ENCODE data around the gene CSK. TPM values are rescaled to one million over a fixed set of nuclear protein-coding genes. Genes with fewer than 3 reads are reported as not detected.
A peak's percentile ranks its signal among the peaks of the same experiment; 100 is the strongest.

The CSK gene
- total RNA-seq, 2 experiments from 2014 or later = 315 to 348 TPM

- H3K4me3 Mint-ChIP-seq = no peak overlapping the region
- CTCF ChIA-PET = interaction anchor here (1.4 to 27.9 kb wide), 2 partner anchors 9 to 24 kb away, joined by 5 to 930 read pairs; partner anchors contain the start of gene LMAN1L
These were observed 6.7 kb upstream of the CSK start for GRCh38 chr15:74775132-74775562.

GRCh38 chr15:74775894-74776293, 6.0 kb upstream of the CSK start:
- no peak overlapping the region for H3K4me3 Mint-ChIP-seq
- POLR2A ChIA-PET = no interaction called here
- no peaks in the 10 kb centered on the region for H3K9me3 Mint-ChIP-seq
- H3K36me3 Mint-ChIP-seq (ENCODE audit: low read depth) = peaks cover 9% of the 10 kb centered on the region
- CTCF ChIA-PET = interaction anchor here (1.4 to 27.9 kb wide), 2 partner anchors 8 to 24 kb away, joined by 5 to 930 read pairs; partner anchors contain the start of gene LMAN1L
- no peaks in the 10 kb centered on the region for H3K27me3 Mint-ChIP-seq
- no peak for DNase-seq
- peak overlapping the region; percentile 92 for H3K27ac Mint-ChIP-seq
- peaks cover 84% of the 10 kb centered on the region for H3K4me1 Mint-ChIP-seq

More at GRCh38 chr15:74775132-74775562, 6.7 kb upstream of the CSK start:
- peaks cover 9% of the 10 kb centered on the region for H3K36me3 Mint-ChIP-seq (ENCODE audit: low read depth)
- POLR2A ChIA-PET = interaction anchor here (0.6 kb wide), 1 partner anchor 136 kb away, joined by 6 read pairs; no protein-coding TSS in a partner anchor
- H3K9me3 Mint-ChIP-seq = no peaks in the 10 kb centered on the region
- peak overlapping the region; percentile 80 for H3K27ac Mint-ChIP-seq
- no peak for DNase-seq
- peaks cover 78% of the 10 kb centered on the region for H3K4me1 Mint-ChIP-seq
- peaks cover 1% of the 10 kb centered on the region for H3K27me3 Mint-ChIP-seq

GRCh38 chr15:74776821-74777768, 4.8 kb upstream of the CSK start:
- POLR2A ChIA-PET = interaction anchor here (1.0 to 1.3 kb wide), 2 partner anchors 11 to 143 kb away, joined by 3 to 14 read pairs; no protein-coding TSS in a partner anchor
- H3K27me3 Mint-ChIP-seq = no peaks in the 10 kb centered on the region
- peaks cover 79% of the 10 kb centered on the region for H3K4me1 Mint-ChIP-seq
- H3K4me3 Mint-ChIP-seq = peak overlapping the region; percentile 67
- CTCF ChIA-PET = interaction anchor here (0.7 to 27.9 kb wide), 12 partner anchors 7 to 173 kb away, joined by 3 to 930 read pairs (median 4); partner anchors contain the start of gene LMAN1L
- DNase-seq = peak; percentile 54
- peaks cover 11% of the 10 kb centered on the region for H3K36me3 Mint-ChIP-seq (ENCODE audit: low read depth)
- no peaks in the 10 kb centered on the region for H3K9me3 Mint-ChIP-seq
- H3K27ac Mint-ChIP-seq = peak overlapping the region; percentile 92

- CTCF ChIA-PET = interaction anchor here (0.7 to 27.9 kb wide), 11 partner anchors 8 to 181 kb away, joined by 3 to 930 read pairs (median 4); partner anchors contain the start of genes LMAN1L and RPP25
- no peaks in the 10 kb centered on the region for H3K27me3 Mint-ChIP-seq
- peaks cover 77% of the 10 kb centered on the region for H3K4me1 Mint-ChIP-seq
- peaks cover 12% of the 10 kb centered on the region for H3K36me3 Mint-ChIP-seq (ENCODE audit: low read depth)
- H3K27ac Mint-ChIP-seq = peak overlapping the region; percentile 92
- peak overlapping the region; percentile 67 for H3K4me3 Mint-ChIP-seq
- H3K9me3 Mint-ChIP-seq = no peaks in the 10 kb centered on the region
- no peak for DNase-seq
- POLR2A ChIA-PET = interaction anchor here (1.0 to 1.3 kb wide), 2 partner anchors 10 to 144 kb away, joined by 3 to 14 read pairs; no protein-coding TSS in a partner anchor
These were observed 3.9 kb upstream of the CSK start for GRCh38 chr15:74777769-74778598.

- Mint-ChIP-seq H3K27me3 (no peaks in the 10 kb centered on the region), H3K27ac (peak overlapping the region; percentile 92), H3K36me3 (ENCODE audit: low read depth) (peaks cover 18% of the 10 kb centered on the region), H3K4me3 (peak overlapping the region; percentile 67), H3K4me1 (peaks cover 74% of the 10 kb centered on the region), H3K9me3 (no peaks in the 10 kb centered on the region)
- CTCF ChIA-PET = interaction anchor here (0.6 to 27.9 kb wide), 11 partner anchors 9 to 347 kb away, joined by 3 to 930 read pairs (median 4); partner anchors contain the start of genes LMAN1L and RPP25
- no peak for DNase-seq
- POLR2A ChIA-PET = no interaction called here
These were observed 3.3 kb upstream of the CSK start for GRCh38 chr15:74778599-74778970.

DNA sequence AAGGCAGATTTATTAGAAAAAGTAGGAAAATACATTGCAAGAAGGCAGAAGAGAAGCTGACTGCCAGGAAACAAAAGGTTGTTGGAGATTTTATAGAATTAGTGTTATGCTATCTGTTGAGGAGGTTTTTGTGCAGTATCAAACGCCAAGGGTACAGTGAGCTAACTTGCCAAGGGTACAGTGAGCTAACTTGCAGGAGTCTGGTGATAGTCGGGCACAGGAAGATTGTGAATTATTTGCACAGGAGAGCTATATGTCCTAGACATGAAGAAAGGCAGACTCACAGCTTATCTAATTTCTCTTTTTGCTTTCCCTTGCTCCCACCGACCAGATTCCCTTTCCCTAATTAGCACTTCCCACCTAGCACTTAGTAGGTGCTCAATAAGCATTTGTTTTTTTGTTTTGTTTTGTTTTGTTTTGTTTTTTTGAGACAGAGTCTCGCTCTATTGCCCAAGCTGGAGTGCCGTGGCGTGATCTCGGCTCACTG, 2.7 kb upstream of the CSK start:
- DNase-seq = no peak
- H3K4me1 Mint-ChIP-seq = peaks cover 68% of the 10 kb centered on the region
- no peaks in the 10 kb centered on the region for H3K27me3 Mint-ChIP-seq
- ChIA-PET CTCF (interaction anchor here (0.6 to 27.9 kb wide), 11 partner anchors 9 to 769 kb away, joined by 3 to 930 read pairs (median 3); partner anchors contain the start of genes LMAN1L, RPP25 and ULK3), POLR2A (no interaction called here)
- H3K4me3 Mint-ChIP-seq = peak overlapping the region; percentile 86
- H3K36me3 Mint-ChIP-seq (ENCODE audit: low read depth) = peaks cover 24% of the 10 kb centered on the region
- no peaks in the 10 kb centered on the region for H3K9me3 Mint-ChIP-seq
- H3K27ac Mint-ChIP-seq = peak overlapping the region; percentile 92

DNA sequence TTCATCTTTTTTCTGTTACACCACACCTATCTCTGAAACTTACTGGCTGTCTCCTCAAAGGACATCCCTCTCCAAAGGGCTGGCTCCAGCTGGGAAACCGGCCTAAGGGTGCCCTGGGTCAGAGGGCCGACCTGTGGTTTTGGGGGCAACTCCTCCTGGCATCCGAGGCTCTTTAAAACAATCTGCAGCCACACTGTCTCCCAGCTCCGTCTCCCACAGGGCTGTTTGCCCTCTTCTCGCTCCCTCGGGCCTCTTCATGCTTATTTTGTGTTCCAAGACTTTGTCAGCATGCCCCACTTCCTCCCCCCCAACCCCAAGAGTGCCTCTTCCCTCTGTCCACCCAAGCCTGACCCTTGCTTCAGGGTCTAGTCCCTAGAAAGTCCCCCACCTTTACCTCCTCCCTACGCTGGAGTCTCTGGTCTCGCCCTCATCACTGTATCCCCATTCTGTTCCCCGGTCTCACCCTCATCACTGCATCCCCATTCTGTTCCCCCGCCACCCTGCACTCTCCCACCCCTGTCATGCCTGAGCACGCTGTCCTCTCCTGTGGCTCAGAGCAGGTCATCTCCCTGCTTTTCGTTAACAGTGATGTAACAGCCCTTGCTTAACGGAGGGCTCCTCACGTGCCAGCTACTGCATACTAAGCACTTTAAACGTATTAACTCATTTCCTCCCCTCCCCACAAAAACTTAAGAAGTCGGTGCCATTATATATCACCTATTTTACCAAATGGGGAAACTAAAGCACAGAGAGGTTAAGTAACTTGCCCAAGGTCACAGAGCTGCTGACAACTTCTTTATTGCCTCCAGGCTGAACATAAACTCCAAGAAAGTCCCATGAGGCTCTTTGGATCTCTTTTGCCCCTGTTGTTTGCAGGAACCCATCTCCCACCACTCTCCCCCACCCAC, 1.1 kb upstream of the CSK start:
- DNase-seq = peak; percentile 55
- Mint-ChIP-seq H3K27ac (peak overlapping the region; percentile 92), H3K36me3 (ENCODE audit: low read depth) (peaks cover 39% of the 10 kb centered on the region), H3K27me3 (no peaks in the 10 kb centered on the region), H3K4me1 (peaks cover 65% of the 10 kb centered on the region), H3K9me3 (no peaks in the 10 kb centered on the region), H3K4me3 (peak overlapping the region; percentile 86)
- CTCF ChIA-PET = interaction anchor here (0.6 to 27.9 kb wide), 18 partner anchors 11 to 170 kb away, joined by 3 to 930 read pairs (median 4); partner anchors contain the start of genes CPLX3, LMAN1L and ULK3
- POLR2A ChIA-PET = interaction anchor here (0.6 to 1.7 kb wide), 3 partner anchors 9 to 194 kb away, joined by 3 to 5 read pairs (median 5); no protein-coding TSS in a partner anchor

DNA sequence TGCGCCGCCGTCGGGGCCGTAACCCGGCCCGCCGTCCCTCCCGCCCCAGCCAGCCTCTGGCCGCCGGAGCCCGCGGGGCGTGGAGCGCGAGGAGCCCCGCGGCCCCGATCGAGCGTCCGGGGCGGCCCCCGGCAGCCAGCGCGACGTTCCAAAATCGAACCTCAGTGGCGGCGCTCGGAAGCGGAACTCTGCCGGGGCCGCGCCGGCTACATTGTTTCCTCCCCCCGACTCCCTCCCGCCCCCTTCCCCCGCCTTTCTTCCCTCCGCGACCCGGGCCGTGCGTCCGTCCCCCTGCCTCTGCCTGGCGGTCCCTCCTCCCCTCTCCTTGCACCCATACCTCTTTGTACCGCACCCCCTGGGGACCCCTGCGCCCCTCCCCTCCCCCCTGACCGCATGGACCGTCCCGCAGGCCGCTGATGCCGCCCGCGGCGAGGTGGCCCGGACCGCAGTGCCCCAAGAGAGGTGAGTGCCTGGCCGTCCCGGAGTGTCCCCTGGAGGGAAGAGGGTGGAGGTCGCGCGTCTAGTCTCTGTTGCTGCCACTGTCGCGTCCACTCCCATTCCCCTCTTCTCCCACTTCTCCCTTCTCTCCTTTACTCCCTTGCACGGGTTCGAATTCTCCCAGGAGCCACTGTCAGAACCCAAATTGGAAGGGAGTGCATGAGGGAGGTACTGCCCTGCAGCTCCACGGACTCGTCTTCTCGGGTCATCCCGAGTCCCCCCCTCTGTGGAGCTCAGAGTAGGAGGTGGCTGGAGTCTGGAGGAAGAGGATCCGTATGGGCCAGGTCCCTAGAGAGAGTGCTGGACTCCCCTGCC, 585 bp downstream of the CSK start:
- POLR2A ChIA-PET = interaction anchor here (1.0 to 1.7 kb wide), 2 partner anchors 11 kb away, joined by 3 to 5 read pairs; no protein-coding TSS in a partner anchor
- no peaks in the 10 kb centered on the region for H3K9me3 Mint-ChIP-seq
- CTCF ChIA-PET = interaction anchor here (0.6 to 27.9 kb wide), 8 partner anchors 12 to 1096 kb away, joined by 3 to 930 read pairs (median 4); partner anchors contain the start of genes CPLX3, FAM219B and LMAN1L
- H3K36me3 Mint-ChIP-seq (ENCODE audit: low read depth) = peaks cover 47% of the 10 kb centered on the region
- H3K27ac Mint-ChIP-seq = peak overlapping the region; percentile 98
- peak overlapping the region; percentile 88 for H3K4me3 Mint-ChIP-seq
- peaks cover 61% of the 10 kb centered on the region for H3K4me1 Mint-ChIP-seq
- DNase-seq = peak; percentile 74
- no peaks in the 10 kb centered on the region for H3K27me3 Mint-ChIP-seq

GRCh38 chr15:74783072-74783807, 1.4 kb downstream of the CSK start:
- H3K4me3 Mint-ChIP-seq = peak overlapping the region; percentile 88
- no peaks in the 10 kb centered on the region for H3K9me3 Mint-ChIP-seq
- peak overlapping the region; percentile 98 for H3K27ac Mint-ChIP-seq
- H3K36me3 Mint-ChIP-seq (ENCODE audit: low read depth) = peaks cover 55% of the 10 kb centered on the region
- H3K4me1 Mint-ChIP-seq = peaks cover 59% of the 10 kb centered on the region
- ChIA-PET CTCF (interaction anchor here (0.6 to 27.9 kb wide), 10 partner anchors 8 to 1095 kb away, joined by 3 to 930 read pairs (median 4); partner anchors contain the start of genes FAM219B and LMAN1L), POLR2A (interaction anchor here (1.0 kb wide), 1 partner anchor 10 kb away, joined by 3 read pairs; no protein-coding TSS in a partner anchor)
- peak; percentile 56 for DNase-seq
- no peaks in the 10 kb centered on the region for H3K27me3 Mint-ChIP-seq

DNA sequence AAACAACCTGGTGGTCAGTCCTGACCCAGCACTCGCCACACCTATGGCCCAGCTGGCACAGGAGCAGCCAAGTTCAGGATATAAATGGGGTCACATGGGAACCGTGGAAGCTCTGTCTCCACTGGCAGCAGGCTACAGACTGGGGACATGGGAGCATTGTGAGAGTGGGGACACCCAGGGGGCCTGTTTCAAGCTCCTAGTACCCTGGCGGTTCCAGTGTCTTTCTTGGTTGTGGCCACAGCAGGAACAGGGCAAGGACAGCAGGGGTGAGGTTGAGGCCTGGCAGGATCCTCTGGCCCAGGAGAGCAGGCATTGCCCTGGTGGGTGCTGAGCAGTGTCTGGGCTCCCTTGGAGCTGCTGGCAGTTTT, 1.9 kb downstream of the CSK start:
- peak overlapping the region; percentile 98 for H3K27ac Mint-ChIP-seq
- no peaks in the 10 kb centered on the region for H3K27me3 Mint-ChIP-seq
- DNase-seq = no peak
- peaks cover 59% of the 10 kb centered on the region for H3K36me3 Mint-ChIP-seq (ENCODE audit: low read depth)
- H3K9me3 Mint-ChIP-seq = no peaks in the 10 kb centered on the region
- POLR2A ChIA-PET = interaction anchor here (1.0 to 1.2 kb wide), 2 partner anchors 9 to 10 kb away, joined by 3 to 7 read pairs; no protein-coding TSS in a partner anchor
- H3K4me1 Mint-ChIP-seq = peaks cover 58% of the 10 kb centered on the region
- peak overlapping the region; percentile 88 for H3K4me3 Mint-ChIP-seq
- CTCF ChIA-PET = interaction anchor here (0.6 to 27.9 kb wide), 8 partner anchors 9 to 167 kb away, joined by 3 to 930 read pairs (median 6); partner anchors contain the start of gene LMAN1L
